ENCODE measurements around the gene SLC35F1. TPM values are rescaled to one million over a fixed set of nuclear protein-coding genes. Genes with fewer than 3 reads are reported as not detected.

SLC35F1 gene
- total and polyA plus RNA-seq, 2 donors (not counting 3 experiments of a cell fraction or from before 2014, with no cell fraction given): not detected

GRCh38 chr6:118212451-118213173 is 305.5 kb downstream of the SLC35F1 start:
- CTCF ChIA-PET: interaction anchor here (0.9 kb wide), 1 partner anchor 238 kb away, joined by 3 read pairs; no protein-coding TSS in a partner anchor

More at GRCh38 chr6:118212451-118213173, 305.5 kb downstream of the SLC35F1 start:
- TF ChIP-seq CTCF (IDR thresholded peaks at IDR 0.05; ENCODE audit: extremely low read depth in 1 of 2, insufficient read depth in 1 of 2, low read depth in 1 of 2, low read length in 2 of 2) (no peak), JUN (IDR thresholded peaks at IDR 0.05; ENCODE audit: borderline replicate concordance, insufficient read depth, insufficient read length, low read depth) (no peak), MAX (IDR thresholded peaks at IDR 0.05; ENCODE audit: insufficient read depth, insufficient read length) (no peak), MYC (IDR thresholded peaks at IDR 0.05; ENCODE audit: low read depth, low read length) (no peak), EZH2 (IDR thresholded peaks at IDR 0.05; ENCODE audit: borderline replicate concordance, low read depth, low read length, severe bottlenecking) (no peak), POLR2A (IDR thresholded peaks at IDR 0.05; ENCODE audit: low read depth, low read length) (no peak), GATA2 (IDR thresholded peaks at IDR 0.05; ENCODE audit: insufficient read depth, insufficient read length, low read depth, low read length) (no peak), POLR2AphosphoS5 (IDR thresholded peaks at IDR 0.05; ENCODE audit: insufficient read depth, low read depth, low read length) (no peak), FOS (IDR thresholded peaks at IDR 0.05; ENCODE audit: borderline replicate concordance, insufficient read depth, low read length) (no peak)
- H2AFZ ChIP-seq (ENCODE audit: low read depth, low read length): no peak overlapping the region
- intact Hi-C loops (cut with micrococcal nuclease): no loop called here
- H3K27ac ChIP-seq (ENCODE audit: insufficient read depth, low read depth, low read length): no peak overlapping the region
- no TSS peak for BruUV-seq (replicated peaks)
- H3K79me2 ChIP-seq (ENCODE audit: control insufficient read depth, insufficient read depth, low read length): no peaks in the 10 kb centered on the region
- H3K27me3 ChIP-seq (ENCODE audit: control insufficient read depth in 2 of 2, insufficient read depth in 2 of 2, low read length in 2 of 2): no peaks in the 10 kb centered on the region
- H3K9me3 ChIP-seq (replicated peaks; ENCODE audit: control insufficient read depth, insufficient read depth, low read length): no peaks in the 10 kb centered on the region
- no peaks in the 10 kb centered on the region for H3K36me3 ChIP-seq (ENCODE audit: control insufficient read depth in 2 of 2, extremely low read depth in 1 of 2, insufficient read depth in 2 of 2, low read length in 2 of 2)
- FAIRE-seq (no peak), DNase-seq (ENCODE audit: low read depth, low spot score) (no peak)
- no peak overlapping the region for H3K9ac ChIP-seq (replicated peaks; ENCODE audit: extremely low read depth, insufficient read depth, low read length)
- POLR2A ChIA-PET: no interaction called here
- H4K20me1 ChIP-seq (replicated peaks; ENCODE audit: control insufficient read depth, extremely low read depth, insufficient read depth, low read length): no peaks in the 10 kb centered on the region
- no peak overlapping the region for H3K4me3 ChIP-seq (replicated peaks in 1 of 3; ENCODE audit: insufficient read depth in 1 of 3, low read depth in 1 of 3, low read length in 3 of 3)
- no peak overlapping the region for H3K4me2 ChIP-seq (ENCODE audit: insufficient read depth, low read length)
- H3K9me1 ChIP-seq (replicated peaks; ENCODE audit: control insufficient read depth, extremely low read depth, insufficient read depth, low read length): no peaks in the 10 kb centered on the region
- dilution Hi-C loops (cut with MboI; ENCODE audit: extremely low pct_ligation_motif_present, low sequenced_read_pairs): no loop called here
- no peaks in the 10 kb centered on the region for H3K4me1 ChIP-seq (ENCODE audit: control insufficient read depth, extremely low read depth, insufficient read depth, low read length)

All from endothelial cell of umbilical vein (primary cell).